Smooth muscle cell (in vitro differentiated cells): ENCODE results near the gene RXRA. TPM values are rescaled to one million over a fixed set of nuclear protein-coding genes. Genes with fewer than 3 reads are reported as not detected.

Experiments used
- DNase-seq: peaks from one replicate; lab custom pipeline; 2025; ENCODE audit not compliant: unreplicated experiment; lab: John Stamatoyannopoulos, UW
- H2AFZ ChIP-seq: fragments of 200-600 bp; sonication (generic); 2 replicates; pipeline ENCODE4 v1.6.0; 2016; ENCODE audit warnings: antibody characterized with exemption, low read depth, mild to moderate bottlenecking
- H3F3A ChIP-seq: fragments of 200-600 bp; sonication (generic); 2 replicates; pipeline ENCODE4 v1.6.0; 2017; ENCODE audit warnings: antibody characterized with exemption, low read depth
- H3K27ac ChIP-seq: fragments of 200-600 bp; sonication (generic); 2 replicates; pipeline ENCODE4 v1.5.1; 2016; ENCODE audit warnings: low read depth, mild to moderate bottlenecking
- H3K27me3 ChIP-seq: fragments of 200-600 bp; sonication (generic); 2 replicates; pipeline ENCODE4 v1.6.1; 2016; ENCODE audit warnings: low read depth, mild to moderate bottlenecking
- H3K36me3 ChIP-seq: fragments of 200-600 bp; sonication (generic); 2 replicates; pipeline ENCODE4 v1.5.1; 2016; ENCODE audit warnings: low read depth
- H3K4me1 ChIP-seq: fragments of 200-600 bp; sonication (generic); 2 replicates; pipeline ENCODE4 v1.5.1; 2016; ENCODE audit warnings: low read depth
- H3K4me2 ChIP-seq: fragments of 200-600 bp; sonication (generic); 2 replicates; pipeline ENCODE4 v1.6.0; 2016; ENCODE audit warnings: mild to moderate bottlenecking
- H3K4me3 ChIP-seq: fragments of 200-600 bp; sonication (generic); 2 replicates; pipeline ENCODE4 v1.5.1; 2016; ENCODE audit warnings: mild to moderate bottlenecking
- H3K79me2 ChIP-seq: fragments of 200-600 bp; sonication (generic); 2 replicates; pipeline ENCODE4 v1.6.0; 2016; ENCODE audit warnings: low read depth, mild to moderate bottlenecking
- H3K9ac ChIP-seq: fragments of 200-600 bp; sonication (generic); 2 replicates; pipeline ENCODE4 v1.6.0; 2016; ENCODE audit warnings: low read depth
- H3K9me3 ChIP-seq: fragments of 200-600 bp; sonication (generic); replicated peaks from 2 replicates; pipeline ENCODE4 v1.5.1; 2016; ENCODE audit warnings: low read depth
- H4K20me1 ChIP-seq: fragments of 200-600 bp; sonication (generic); 2 replicates; pipeline ENCODE4 v1.6.0; 2016; ENCODE audit warnings: low read depth
- CTCF ChIP-seq: fragments of 200-600 bp; sonication (generic); IDR thresholded peaks from 2 replicates; pipeline ENCODE4 v1.5.1; 2017; ENCODE audit warnings: borderline replicate concordance, mild to moderate bottlenecking, antibody characterized with exemption; ENCODE audit not compliant: insufficient read depth, poor library complexity, severe bottlenecking
- WGBS: methylation state at CpG from one replicate; pipeline ENCODE4 v1.1.7; 2016; ENCODE audit warnings: low lambda C conversion rate; 5-methylcytosine and 5-hydroxymethylcytosine counted together
- polyA plus RNA-seq: library from polyadenylated mRNA; unstranded; fragments of >200 nt; fragmentation: Nextera tagmentation; extraction: Ambion mirVana; gene quantifications from 2 replicates; pipeline ENCODE4 v1.2.1, GENCODE V29; 2016
- total RNA-seq: library from RNA; depleted of rRNA; stranded (reverse); fragments of >200 nt; gene quantifications from 2 replicates; pipeline ENCODE4 v1.2.3, GENCODE V29; 2014

The RXRA gene
- total and polyA plus RNA-seq, 2 experiments from 2014 or later, result 8.9 to 23.1 TPM

DNA sequence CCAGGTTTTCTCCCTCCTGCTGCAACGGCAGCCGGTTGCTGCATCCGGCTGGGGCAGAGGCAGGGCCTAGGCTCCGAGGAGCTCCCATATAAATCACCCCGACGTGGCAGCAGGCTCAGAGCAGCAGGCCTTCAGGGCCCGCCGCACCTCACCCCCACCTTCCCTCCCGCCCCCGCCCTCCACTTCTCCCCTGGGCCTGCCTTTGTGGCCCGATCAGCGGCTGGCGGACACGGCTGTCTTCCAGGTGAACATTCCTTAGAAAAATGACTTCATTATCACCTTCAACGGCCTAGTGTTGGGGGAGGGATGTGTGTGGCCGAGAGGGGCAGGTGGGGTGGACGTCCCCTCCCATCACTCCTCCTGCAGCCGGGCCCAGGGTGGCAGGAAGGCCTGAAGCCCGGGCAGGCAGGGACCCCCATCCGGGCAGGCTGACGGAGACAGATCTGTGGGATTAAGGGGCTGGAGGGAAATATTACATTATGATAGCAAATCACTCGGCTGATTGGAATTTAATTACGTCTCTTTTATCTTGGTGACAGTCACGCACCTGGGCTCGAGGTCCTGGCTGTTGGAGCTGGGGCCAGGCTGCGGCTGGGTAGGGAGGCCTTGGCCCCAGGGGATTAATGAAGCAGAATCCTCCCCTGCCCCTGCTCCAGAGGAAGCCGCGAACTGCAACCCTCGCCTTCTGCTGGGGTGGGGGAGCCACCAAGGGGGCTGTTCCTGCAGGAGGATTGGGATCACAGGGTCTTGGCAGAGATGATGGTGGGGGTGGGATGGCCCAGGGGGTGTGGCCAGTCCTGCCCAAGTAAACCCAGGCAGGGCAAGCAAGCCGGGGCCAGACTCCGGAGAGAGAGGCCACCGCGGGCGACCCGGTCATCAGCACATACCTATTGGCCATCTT lies 38.4 kb upstream of the RXRA start:
- Histone ChIP-seq H4K20me1 (no peaks in the 10 kb centered on the region), H3K4me1 (peaks cover 8% of the 10 kb centered on the region), H3K4me2 (no peak overlapping the region), H3F3A (no peaks in the 10 kb centered on the region), H3K27ac (no peak overlapping the region), H3K9me3 (no peaks in the 10 kb centered on the region), H3K27me3 (no peaks in the 10 kb centered on the region), H3K79me2 (no peaks in the 10 kb centered on the region), H3K9ac (no peak overlapping the region), H3K36me3 (no peaks in the 10 kb centered on the region), H3K4me3 (no peak overlapping the region), H2AFZ (no peak overlapping the region)
- TF ChIP-seq CTCF, result no peak
- DNase-seq, result no peak
- 82% methylated on average over 18 of the region's 35 CpGs for WGBS

GRCh38 chr9:134288746-134289145 lies 37.5 kb upstream of the RXRA start:
- 95% methylated on average over 10 of the region's 10 CpGs for WGBS

GRCh38 chr9:134289241-134289875 lies 36.9 kb upstream of the RXRA start:
- TF ChIP-seq CTCF, result no peak
- H3K4me3 ChIP-seq, result no peak overlapping the region
- no peak overlapping the region for H3K27ac ChIP-seq
- no peak overlapping the region for H3K9ac ChIP-seq
- no peak overlapping the region for H2AFZ ChIP-seq
- no peaks in the 10 kb centered on the region for H3F3A ChIP-seq
- H3K4me1 ChIP-seq, result peaks cover 13% of the 10 kb centered on the region
- WGBS, result 85% methylated on average over 12 of the region's 12 CpGs
- no peak overlapping the region for H3K4me2 ChIP-seq
- H3K36me3 ChIP-seq, result no peaks in the 10 kb centered on the region
- no peaks in the 10 kb centered on the region for H3K27me3 ChIP-seq
- H3K79me2 ChIP-seq, result no peaks in the 10 kb centered on the region
- H3K9me3 ChIP-seq, result no peaks in the 10 kb centered on the region
- H4K20me1 ChIP-seq, result no peaks in the 10 kb centered on the region
- no peak for DNase-seq

More at GRCh38 chr9:134288746-134289145, 37.5 kb upstream of the RXRA start:
- Histone ChIP-seq H3K9ac (no peak overlapping the region), H3K4me3 (no peak overlapping the region), H3K36me3 (no peaks in the 10 kb centered on the region), H3K4me1 (peaks cover 10% of the 10 kb centered on the region), H4K20me1 (no peaks in the 10 kb centered on the region), H2AFZ (no peak overlapping the region), H3F3A (no peaks in the 10 kb centered on the region), H3K79me2 (no peaks in the 10 kb centered on the region), H3K9me3 (no peaks in the 10 kb centered on the region), H3K4me2 (no peak overlapping the region), H3K27ac (no peak overlapping the region), H3K27me3 (no peaks in the 10 kb centered on the region)
- no peak for DNase-seq
- no peak for TF ChIP-seq CTCF
